Regular cardiac myocyte (primary cell): Measurements from ENCODE around the gene ZGRF1. TPM values are rescaled to one million over a fixed set of nuclear protein-coding genes. Genes with fewer than 3 reads are reported as not detected.

ENCODE experiments used
- total RNA-seq: library from RNA; depleted of rRNA; stranded (reverse); fragments of >200 nt; gene quantifications from 2 replicates; pipeline ENCODE4 v1.2.3, GENCODE V29; 2014

The ZGRF1 gene, protein sequence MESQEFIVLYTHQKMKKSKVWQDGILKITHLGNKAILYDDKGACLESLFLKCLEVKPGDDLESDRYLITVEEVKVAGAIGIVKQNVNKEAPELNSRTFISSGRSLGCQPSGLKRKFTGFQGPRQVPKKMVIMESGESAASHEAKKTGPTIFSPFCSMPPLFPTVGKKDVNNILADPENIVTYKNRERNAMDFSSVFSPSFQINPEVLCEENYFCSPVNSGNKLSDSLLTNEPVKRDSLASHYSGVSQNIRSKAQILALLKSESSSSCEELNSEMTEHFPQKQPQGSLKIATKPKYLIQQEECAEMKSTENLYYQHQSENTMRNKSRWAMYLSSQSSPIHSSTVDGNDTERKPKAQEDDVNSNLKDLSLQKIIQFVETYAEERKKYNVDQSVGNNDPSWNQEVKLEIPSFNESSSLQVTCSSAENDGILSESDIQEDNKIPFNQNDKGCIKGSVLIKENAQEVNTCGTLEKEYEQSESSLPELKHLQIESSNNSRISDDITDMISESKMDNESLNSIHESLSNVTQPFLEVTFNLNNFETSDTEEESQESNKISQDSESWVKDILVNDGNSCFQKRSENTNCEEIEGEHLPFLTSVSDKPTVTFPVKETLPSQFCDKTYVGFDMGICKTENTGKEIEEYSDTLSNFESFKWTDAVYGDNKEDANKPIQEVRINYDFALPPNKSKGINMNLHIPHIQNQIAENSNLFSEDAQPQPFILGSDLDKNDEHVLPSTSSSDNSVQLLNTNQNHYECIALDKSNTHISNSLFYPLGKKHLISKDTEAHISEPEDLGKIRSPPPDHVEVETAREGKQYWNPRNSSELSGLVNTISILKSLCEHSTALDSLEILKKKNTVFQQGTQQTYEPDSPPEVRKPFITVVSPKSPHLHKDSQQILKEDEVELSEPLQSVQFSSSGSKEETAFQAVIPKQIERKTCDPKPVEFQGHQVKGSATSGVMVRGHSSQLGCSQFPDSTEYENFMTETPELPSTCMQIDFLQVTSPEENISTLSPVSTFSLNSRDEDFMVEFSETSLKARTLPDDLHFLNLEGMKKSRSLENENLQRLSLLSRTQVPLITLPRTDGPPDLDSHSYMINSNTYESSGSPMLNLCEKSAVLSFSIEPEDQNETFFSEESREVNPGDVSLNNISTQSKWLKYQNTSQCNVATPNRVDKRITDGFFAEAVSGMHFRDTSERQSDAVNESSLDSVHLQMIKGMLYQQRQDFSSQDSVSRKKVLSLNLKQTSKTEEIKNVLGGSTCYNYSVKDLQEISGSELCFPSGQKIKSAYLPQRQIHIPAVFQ (N-terminal part only)
- total RNA-seq = 8.7 and 17.8 TPM in 2 replicates

DNA sequence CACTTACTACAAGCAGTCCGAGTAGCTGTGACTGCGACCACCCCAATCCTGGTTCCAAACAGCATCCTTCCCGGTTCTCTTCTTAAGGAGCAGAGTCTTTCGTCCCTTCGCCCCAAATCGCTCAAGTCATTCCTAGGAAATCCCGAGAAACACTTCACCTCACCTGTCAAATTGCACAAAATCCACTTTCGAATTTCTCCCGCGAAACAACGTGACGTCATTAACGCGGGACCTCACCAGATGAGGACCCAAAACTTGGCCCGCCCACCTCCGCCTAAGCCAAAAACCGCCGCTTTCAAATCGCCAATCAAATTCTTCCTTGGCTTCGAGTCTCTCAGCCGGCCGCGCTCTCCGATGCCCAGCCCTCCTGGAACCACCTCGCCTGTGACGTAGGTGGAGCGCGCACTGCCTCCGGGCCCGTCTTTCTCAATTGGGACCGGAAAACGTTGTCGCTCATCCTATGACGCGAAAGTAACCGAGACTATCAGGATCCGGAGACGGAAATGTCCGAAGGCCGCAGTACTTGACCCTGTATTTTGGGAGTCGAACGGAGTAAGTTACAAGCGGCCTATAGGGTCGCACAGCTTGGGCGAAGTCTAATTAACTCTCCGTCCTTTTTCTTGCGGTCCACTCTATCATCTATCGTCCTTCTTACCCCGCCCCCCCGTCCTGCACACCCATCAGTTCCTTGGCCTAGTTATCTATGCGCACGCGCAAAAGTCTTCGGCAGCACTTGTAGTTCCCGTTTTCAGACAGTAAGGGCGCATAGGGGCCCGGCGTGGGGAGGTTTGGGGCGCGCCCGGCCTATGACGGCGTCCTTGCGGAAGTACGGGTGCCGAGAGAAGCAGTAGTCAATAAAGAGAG, at the start of gene ZGRF1, which contains the start of gene LARP7:
Gene ZGRF1, minus strand, starts transcription at position 222 of the 864 bp plus-strand sequence. CDS start 3,733 bp downstream, outside the sequence.
Gene LARP7, plus strand, starts transcription at position 456 of the 864 bp plus-strand sequence. CDS start 7,527 bp downstream, outside the sequence.

GRCh38 chr4:112516066-112516470, 120.6 kb downstream of the ZGRF1 start, which contains the start of gene NEUROG2:
Gene NEUROG2, minus strand, starts transcription at chr4:112516180. Its CDS starts 705 bp downstream, at chr4:112515475.

Other genes starting within 250 kb of the ZGRF1 start
- gene NEUROG2, start 120.7 kb downstream of the ZGRF1 start, total RNA-seq = not detected in 2 replicates
- 25.5 and 26.5 TPM in 2 replicates for gene LARP7, start 234 bp upstream of the ZGRF1 start, total RNA-seq